ENCODE measurements around the gene TCF4.

- TF ChIP-seq, protein P1, sequence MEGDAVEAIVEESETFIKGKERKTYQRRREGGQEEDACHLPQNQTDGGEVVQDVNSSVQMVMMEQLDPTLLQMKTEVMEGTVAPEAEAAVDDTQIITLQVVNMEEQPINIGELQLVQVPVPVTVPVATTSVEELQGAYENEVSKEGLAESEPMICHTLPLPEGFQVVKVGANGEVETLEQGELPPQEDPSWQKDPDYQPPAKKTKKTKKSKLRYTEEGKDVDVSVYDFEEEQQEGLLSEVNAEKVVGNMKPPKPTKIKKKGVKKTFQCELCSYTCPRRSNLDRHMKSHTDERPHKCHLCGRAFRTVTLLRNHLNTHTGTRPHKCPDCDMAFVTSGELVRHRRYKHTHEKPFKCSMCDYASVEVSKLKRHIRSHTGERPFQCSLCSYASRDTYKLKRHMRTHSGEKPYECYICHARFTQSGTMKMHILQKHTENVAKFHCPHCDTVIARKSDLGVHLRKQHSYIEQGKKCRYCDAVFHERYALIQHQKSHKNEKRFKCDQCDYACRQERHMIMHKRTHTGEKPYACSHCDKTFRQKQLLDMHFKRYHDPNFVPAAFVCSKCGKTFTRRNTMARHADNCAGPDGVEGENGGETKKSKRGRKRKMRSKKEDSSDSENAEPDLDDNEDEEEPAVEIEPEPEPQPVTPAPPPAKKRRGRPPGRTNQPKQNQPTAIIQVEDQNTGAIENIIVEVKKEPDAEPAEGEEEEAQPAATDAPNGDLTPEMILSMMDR (IDR thresholded peaks at IDR 0.05), result no peak
- TF ChIP-seq POLR2A (IDR thresholded peaks at IDR 0.05), result peak; percentile 71
- TF ChIP-seq POLR2AphosphoS5 (IDR thresholded peaks at IDR 0.05), result peak; percentile 64 to 68 (median 65)
Observed at GRCh38 chr18:55322178-55322735, 265.7 kb downstream of the TCF4 start.
